Mesenchymal stem cell (in vitro differentiated cells and primary cell): ENCODE data around the gene POLRMT.

Experiments used
- DNase-seq: peaks from one replicate; pipeline ENCODE4 v3.0.0-alpha.2; 2013
- H2AFZ ChIP-seq: one replicate; pipeline ENCODE4 v1.6.1; 2013; ENCODE audit warnings: low read depth, mild to moderate bottlenecking, control low read depth, inconsistent platforms, low read length, moderate library complexity
- H2AK5ac ChIP-seq: 2 replicates; pipeline ENCODE4 v1.6.1; 2013; ENCODE audit warnings: low read length, moderate library complexity, mild to moderate bottlenecking, inconsistent platforms; ENCODE audit not compliant: severe bottlenecking
- H2BK120ac ChIP-seq: one replicate; pipeline ENCODE4 v1.6.1; 2013; ENCODE audit warnings: low read depth, mild to moderate bottlenecking, inconsistent platforms, low read length, moderate library complexity
- H2BK12ac ChIP-seq, 2 experiments: one replicate each; pipeline ENCODE4 v1.6.1; 2013; ENCODE audit warnings: inconsistent platforms in 2 of 2, low read length in 2 of 2, mild to moderate bottlenecking in 2 of 2, moderate library complexity in 2 of 2, control low read depth in 1 of 2
- H2BK15ac ChIP-seq: one replicate; pipeline ENCODE4 v1.6.1; 2013; ENCODE audit warnings: mild to moderate bottlenecking, low read depth, inconsistent platforms; ENCODE audit not compliant: poor library complexity, severe bottlenecking
- H2BK5ac ChIP-seq: 2 replicates; pipeline ENCODE4 v1.6.1; 2013; ENCODE audit warnings: low read depth, mild to moderate bottlenecking, low read length, control low read depth, inconsistent platforms; ENCODE audit not compliant: poor library complexity, severe bottlenecking
- H3K14ac ChIP-seq, 2 experiments: one replicate each; pipeline ENCODE4 v1.6.1; 2013; ENCODE audit warnings: inconsistent platforms in 2 of 2, low read length in 2 of 2, control low read depth in 1 of 2, mild to moderate bottlenecking in 1 of 2, moderate library complexity in 1 of 2
- H3K18ac ChIP-seq, 2 experiments: one replicate each; pipeline ENCODE4 v1.6.1; 2013; ENCODE audit warnings: inconsistent platforms in 2 of 2, low read length in 2 of 2, control low read depth in 1 of 2, low read depth in 1 of 2, mild to moderate bottlenecking in 1 of 2
- H3K23ac ChIP-seq, 2 experiments: one replicate each; pipeline ENCODE4 v1.6.1; 2013; ENCODE audit warnings: inconsistent platforms in 2 of 2, low read length in 2 of 2, mild to moderate bottlenecking in 2 of 2, moderate library complexity in 2 of 2, control low read depth in 1 of 2
- H3K27ac ChIP-seq: 2 replicates; pipeline ENCODE4 v1.5.1; 2013; ENCODE audit warnings: mild to moderate bottlenecking, moderate library complexity, low read length, control low read depth, inconsistent platforms; ENCODE audit not compliant: poor library complexity, severe bottlenecking
- H3K27me3 ChIP-seq, 2 experiments: 2 replicates each; pipeline versions ENCODE4 v1.6.1 to v1.7.0; 2013; ENCODE audit warnings: low read length in 2 of 2, mild to moderate bottlenecking in 2 of 2, moderate library complexity in 2 of 2, control low read depth in 1 of 2, inconsistent platforms in 1 of 2; ENCODE audit not compliant: control insufficient read depth in 1 of 2, insufficient read depth in 1 of 2
- H3K36me3 ChIP-seq, 2 experiments: 2 replicates each; pipeline versions ENCODE4 v1.6.1 to v1.7.0; 2013; ENCODE audit warnings: low read length in 2 of 2, control low read depth in 1 of 2, inconsistent platforms in 1 of 2, low read depth in 1 of 2, mild to moderate bottlenecking in 1 of 2; ENCODE audit not compliant: insufficient read depth in 2 of 2, control insufficient read depth in 1 of 2
- H3K4ac ChIP-seq, 2 experiments: one replicate each; pipeline ENCODE4 v1.6.1; 2013; ENCODE audit warnings: inconsistent platforms in 2 of 2, low read length in 2 of 2, mild to moderate bottlenecking in 2 of 2, moderate library complexity in 2 of 2, control low read depth in 1 of 2, low read depth in 1 of 2
- H3K4me1 ChIP-seq: 2 replicates; pipeline ENCODE4 v1.6.1; 2013; ENCODE audit warnings: low read depth, low read length, control low read depth; ENCODE audit not compliant: control insufficient read depth, insufficient read depth
- H3K4me2 ChIP-seq: 2 replicates; pipeline ENCODE4 v1.6.1; 2013; ENCODE audit warnings: low read length, mild to moderate bottlenecking, inconsistent platforms; ENCODE audit not compliant: poor library complexity, severe bottlenecking
- H3K4me3 ChIP-seq, 2 experiments: 2 replicates each; pipeline versions ENCODE4 v1.5.1 to v1.7.0; 2013; ENCODE audit warnings: low read length in 2 of 2, mild to moderate bottlenecking in 2 of 2, control low read depth in 1 of 2, low read depth in 1 of 2; ENCODE audit not compliant: insufficient read depth in 1 of 2
- H3K79me1 ChIP-seq: replicated peaks from 2 replicates; pipeline ENCODE4 v1.6.1; 2013; ENCODE audit warnings: mild to moderate bottlenecking, control low read depth, low read length, inconsistent platforms; ENCODE audit not compliant: poor library complexity, severe bottlenecking
- H3K9ac ChIP-seq: 2 replicates; pipeline ENCODE4 v1.7.0; 2013; ENCODE audit warnings: mild to moderate bottlenecking, low read length, moderate library complexity
- H3K9me3 ChIP-seq: 2 replicates; pipeline ENCODE4 v1.7.0; 2013; ENCODE audit warnings: mild to moderate bottlenecking, low read length; ENCODE audit not compliant: control insufficient read depth
- H4K8ac ChIP-seq: one replicate; pipeline ENCODE4 v1.6.1; 2013; ENCODE audit warnings: inconsistent platforms, mild to moderate bottlenecking, low read length, moderate library complexity
- H4K91ac ChIP-seq: one replicate; pipeline ENCODE4 v1.6.1; 2013; ENCODE audit warnings: mild to moderate bottlenecking, low read length, inconsistent platforms
- WGBS: methylation state at CpG from one replicate; pipeline ENCODE4 v1.1.7; 2013; ENCODE audit warnings: mixed read lengths; 5-methylcytosine and 5-hydroxymethylcytosine counted together

POLRMT gene

GRCh38 chr19:658916-659839 is 25.8 kb upstream of the POLRMT start:
- Histone ChIP-seq H4K8ac (no peak overlapping the region), H3K27ac (no peak overlapping the region), H3K9ac (no peak overlapping the region), H2BK12ac (peak overlapping the region in 1 of 2 experiments; percentile 28), H4K91ac (peak overlapping the region; percentile 30), H3K23ac (peak overlapping the region in 1 of 2 experiments; percentile 50), H3K14ac (no peak overlapping the region), H3K4me3 (no peak overlapping the region), H3K4me1 (peaks cover 53% of the 10 kb centered on the region), H3K36me3 (peaks cover under 1 to 66% of the 10 kb centered on the region in 2 experiments), H2AK5ac (no peak overlapping the region), H2BK120ac (no peak overlapping the region), H3K27me3 (no peaks in the 10 kb centered on the region), H3K9me3 (no peaks in the 10 kb centered on the region), H2BK5ac (no peak overlapping the region), H3K18ac (no peak overlapping the region), H3K4me2 (no peak overlapping the region), H3K4ac (no peak overlapping the region), H2BK15ac (no peak overlapping the region), H2AFZ (no peak overlapping the region), H3K79me1 (peaks cover 1% of the 10 kb centered on the region)
- no peak for DNase-seq
- 93% methylated on average over 45 of the region's 50 CpGs for WGBS

DNA sequence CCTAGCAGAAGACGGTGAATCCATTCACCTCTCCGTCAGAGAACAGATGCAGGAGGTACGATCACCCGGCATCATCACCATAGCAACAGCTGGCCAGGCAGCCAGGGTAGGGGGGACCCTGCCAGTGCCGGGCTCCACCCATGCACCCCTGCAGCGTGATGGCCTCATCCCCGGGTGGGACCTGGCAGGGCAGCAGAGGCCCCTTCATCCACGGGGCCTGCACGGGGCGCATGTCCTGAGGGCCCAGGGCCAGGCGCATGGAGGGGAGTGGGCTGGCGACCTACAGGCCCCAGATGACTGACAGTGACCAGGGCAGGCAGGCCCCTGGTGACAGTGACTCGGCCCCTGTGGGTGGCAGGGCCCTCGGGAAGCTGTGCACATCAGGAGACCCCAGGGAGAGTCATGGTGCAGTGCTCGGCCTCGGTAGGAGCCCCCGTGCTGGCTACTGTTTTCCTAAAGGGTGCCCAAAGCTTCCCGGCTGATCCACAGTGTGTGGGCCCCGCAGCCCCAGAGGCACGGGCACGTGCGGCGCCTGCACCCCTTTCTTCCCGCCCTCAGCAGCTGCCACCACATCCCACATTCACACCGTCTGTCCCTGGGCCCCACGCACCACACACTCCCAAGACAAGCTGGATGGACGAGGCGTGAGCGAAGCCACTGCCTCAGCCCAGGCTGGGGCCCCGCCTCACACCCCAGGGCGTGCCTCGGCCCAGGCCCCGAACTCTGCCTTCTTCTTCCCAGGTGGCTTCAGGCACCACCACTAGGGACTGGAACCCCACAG is 24.9 kb upstream of the POLRMT start:
- Histone ChIP-seq H3K23ac (no peak overlapping the region), H3K4me1 (peaks cover 48% of the 10 kb centered on the region), H3K18ac (no peak overlapping the region), H3K4me3 (no peak overlapping the region), H4K8ac (peak overlapping the region; percentile 35), H2BK12ac (no peak overlapping the region), H2BK120ac (no peak overlapping the region), H3K27me3 (no peaks in the 10 kb centered on the region), H3K14ac (no peak overlapping the region), H2AFZ (no peak overlapping the region), H2AK5ac (no peak overlapping the region), H3K27ac (no peak overlapping the region), H3K4me2 (no peak overlapping the region), H3K36me3 (peaks cover 9 to 75% of the 10 kb centered on the region in 2 experiments), H4K91ac (no peak overlapping the region), H3K9me3 (no peaks in the 10 kb centered on the region), H3K79me1 (no peaks in the 10 kb centered on the region), H3K9ac (no peak overlapping the region), H2BK5ac (no peak overlapping the region), H2BK15ac (no peak overlapping the region), H3K4ac (no peak overlapping the region)
- 96% methylated on average over 33 of the region's 33 CpGs for WGBS
- no peak for DNase-seq

GRCh38 chr19:657611-658010 is 24.3 kb upstream of the POLRMT start:
- H2BK12ac ChIP-seq: no peak overlapping the region
- H3K27ac ChIP-seq: no peak overlapping the region
- no peak overlapping the region for H2BK5ac ChIP-seq
- H2BK120ac ChIP-seq: no peak overlapping the region
- H4K91ac ChIP-seq: no peak overlapping the region
- peaks cover 48% of the 10 kb centered on the region for H3K4me1 ChIP-seq
- no peak overlapping the region for H3K23ac ChIP-seq
- H3K9me3 ChIP-seq: no peaks in the 10 kb centered on the region
- no peak overlapping the region for H4K8ac ChIP-seq
- H3K9ac ChIP-seq: no peak overlapping the region
- no peaks in the 10 kb centered on the region for H3K79me1 ChIP-seq
- H3K4me3 ChIP-seq: no peak overlapping the region
- no peak overlapping the region for H2BK15ac ChIP-seq
- H2AFZ ChIP-seq: no peak overlapping the region
- H3K36me3 ChIP-seq: peaks cover 10 to 82% of the 10 kb centered on the region in 2 experiments
- no peak overlapping the region for H3K18ac ChIP-seq
- H2AK5ac ChIP-seq: no peak overlapping the region
- 93% methylated on average over 19 of the region's 19 CpGs for WGBS
- DNase-seq: no peak
- H3K4ac ChIP-seq: no peak overlapping the region
- H3K4me2 ChIP-seq: no peak overlapping the region
- H3K14ac ChIP-seq: no peak overlapping the region
- H3K27me3 ChIP-seq: no peaks in the 10 kb centered on the region
